GM13977 (cell line): ENCODE data around the gene ZP2.

Experiments used
- DNase-seq: peaks from one replicate; pipeline ENCODE4 v3.0.0; 2012; ENCODE audit warnings: low spot score
- in situ Hi-C: fragments of 300-500 bp; cut with MboI; formaldehyde crosslinking; loops from one replicate; pipeline ENCODE4 v1.12.0; 2022; ENCODE audit warnings: low sequenced_read_pairs, low pct_unique_long_range_greater_than_20kb, mixed read lengths, inconsistent platforms; ENCODE audit not compliant: unreplicated experiment
- TF ChIP-seq, protein P1 (sequence below): IDR thresholded peaks from 2 replicates; pipeline ENCODE4 v1.5.1; 2012; ENCODE audit warnings: mild to moderate bottlenecking, control low read depth; ENCODE audit not compliant: insufficient read depth; ENCODE audit errors: extremely low read depth, missing control alignments

Gene ZP2

DNA sequence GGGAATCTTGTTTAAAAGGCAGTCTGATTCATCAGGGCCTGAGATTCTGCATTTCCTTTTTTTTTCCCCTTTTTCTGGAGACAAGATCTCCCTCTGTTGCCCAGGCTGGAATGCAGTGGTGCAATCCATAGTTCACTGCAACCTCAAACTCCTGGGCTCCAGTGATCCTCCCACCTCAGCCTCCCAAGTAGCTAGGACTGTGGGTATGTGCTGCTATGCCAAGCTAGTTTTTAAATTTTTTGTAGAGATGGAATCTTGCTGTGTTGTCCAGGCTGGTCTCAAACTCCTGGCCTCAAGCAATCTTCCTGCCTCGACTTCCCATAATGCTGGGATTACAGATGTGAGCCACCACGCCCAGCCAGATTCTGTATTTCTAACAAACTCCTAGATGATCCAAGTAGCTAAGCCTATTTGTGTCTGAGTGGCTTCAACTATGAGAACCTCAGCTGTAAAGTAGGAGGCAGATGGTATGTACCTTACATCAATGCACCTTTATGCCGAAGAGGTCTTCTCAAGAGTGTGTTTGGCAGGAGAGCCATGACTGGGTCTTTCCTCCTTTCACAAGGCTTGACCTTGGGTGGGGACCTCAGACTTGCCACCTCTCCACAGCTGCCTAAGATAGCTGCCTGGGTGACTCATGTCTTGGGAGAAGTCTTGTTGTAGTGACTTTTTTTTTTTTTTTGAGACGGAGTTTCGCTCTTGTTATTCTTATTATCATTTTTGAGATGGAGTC is 42.0 kb downstream of the ZP2 start:
- in situ Hi-C loops = no loop called here
- no peak for DNase-seq

DNA sequence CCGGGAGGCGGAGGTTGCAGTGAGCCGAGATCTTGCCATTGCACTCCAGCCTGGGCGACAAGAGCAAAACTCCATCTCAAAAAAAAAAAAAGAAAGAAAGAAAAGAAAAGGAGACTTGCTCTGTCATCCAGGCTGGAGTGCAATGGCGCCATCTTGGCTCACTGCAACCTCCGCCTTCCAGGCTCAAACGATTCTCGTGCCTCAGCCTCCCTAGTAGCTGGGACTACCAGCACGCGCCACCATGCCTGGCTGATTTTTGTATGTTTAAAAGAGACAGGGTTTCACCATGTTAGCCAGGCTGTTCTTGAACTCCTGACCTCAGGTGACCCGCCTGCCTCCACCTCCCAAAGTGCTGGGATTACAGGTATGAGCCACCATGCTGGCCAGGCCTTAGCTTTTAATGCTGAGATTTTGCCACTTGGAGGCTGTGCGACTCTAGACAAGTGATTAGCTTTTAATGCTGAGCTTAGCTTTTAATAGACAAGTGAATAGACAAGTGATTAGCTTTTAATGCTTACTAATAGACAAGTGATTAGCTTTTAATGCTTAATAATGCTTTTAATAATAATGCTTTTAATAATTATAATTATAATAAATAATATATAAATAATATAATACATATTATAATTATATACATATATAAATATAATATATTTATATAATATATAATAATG is 43.3 kb downstream of the ZP2 start:
- TF ChIP-seq, protein P1, sequence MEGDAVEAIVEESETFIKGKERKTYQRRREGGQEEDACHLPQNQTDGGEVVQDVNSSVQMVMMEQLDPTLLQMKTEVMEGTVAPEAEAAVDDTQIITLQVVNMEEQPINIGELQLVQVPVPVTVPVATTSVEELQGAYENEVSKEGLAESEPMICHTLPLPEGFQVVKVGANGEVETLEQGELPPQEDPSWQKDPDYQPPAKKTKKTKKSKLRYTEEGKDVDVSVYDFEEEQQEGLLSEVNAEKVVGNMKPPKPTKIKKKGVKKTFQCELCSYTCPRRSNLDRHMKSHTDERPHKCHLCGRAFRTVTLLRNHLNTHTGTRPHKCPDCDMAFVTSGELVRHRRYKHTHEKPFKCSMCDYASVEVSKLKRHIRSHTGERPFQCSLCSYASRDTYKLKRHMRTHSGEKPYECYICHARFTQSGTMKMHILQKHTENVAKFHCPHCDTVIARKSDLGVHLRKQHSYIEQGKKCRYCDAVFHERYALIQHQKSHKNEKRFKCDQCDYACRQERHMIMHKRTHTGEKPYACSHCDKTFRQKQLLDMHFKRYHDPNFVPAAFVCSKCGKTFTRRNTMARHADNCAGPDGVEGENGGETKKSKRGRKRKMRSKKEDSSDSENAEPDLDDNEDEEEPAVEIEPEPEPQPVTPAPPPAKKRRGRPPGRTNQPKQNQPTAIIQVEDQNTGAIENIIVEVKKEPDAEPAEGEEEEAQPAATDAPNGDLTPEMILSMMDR = no peak
- DNase-seq = no peak
- in situ Hi-C loops = no loop called here

More for the DNA sequence above, 42.0 kb downstream of the ZP2 start:
- TF ChIP-seq, protein P1 = no peak

DNA sequence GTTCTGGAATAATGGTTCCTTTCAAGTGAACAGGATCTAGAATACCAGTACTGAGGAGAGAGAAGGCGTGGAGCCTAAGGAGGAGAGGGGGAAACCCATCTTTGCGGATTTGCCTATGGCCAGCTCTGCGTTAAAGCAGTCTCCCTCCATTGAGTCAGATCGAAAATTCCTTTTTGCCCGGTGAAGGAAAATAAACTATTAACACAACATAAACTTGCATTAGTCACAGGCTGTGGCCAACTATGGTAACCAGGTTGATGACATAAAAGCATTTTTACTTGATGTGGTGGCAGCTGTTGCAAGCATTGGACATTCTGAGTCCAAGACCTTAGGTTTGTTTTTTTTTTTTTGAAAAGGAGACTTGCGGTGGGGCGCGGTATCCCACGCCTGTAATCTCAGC is 44.0 kb downstream of the ZP2 start:
- in situ Hi-C loops = no loop called here
- no peak for DNase-seq
- TF ChIP-seq, protein P1 = no peak

DNA sequence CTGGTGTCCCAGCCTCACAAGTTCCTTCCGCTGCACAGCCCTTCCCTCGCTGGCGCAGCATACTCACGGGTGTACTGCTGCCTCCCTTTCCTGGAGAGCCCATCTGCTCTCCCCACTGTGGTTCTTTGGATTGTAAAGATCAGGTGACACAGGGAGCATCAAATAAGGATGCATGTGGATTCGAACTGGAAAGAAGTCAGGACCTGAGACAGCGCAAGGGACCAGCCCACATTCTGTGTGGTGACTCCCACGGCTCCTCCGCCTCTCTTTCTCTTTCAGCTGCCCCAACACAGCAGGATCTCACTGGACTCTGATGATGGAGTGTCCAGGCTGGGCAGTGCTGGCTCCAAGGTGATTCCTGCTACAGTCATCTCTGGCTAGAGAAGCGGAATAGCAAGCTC is 44.8 kb downstream of the ZP2 start:
- in situ Hi-C loops = no loop called here
- DNase-seq = no peak
- TF ChIP-seq, protein P1 = no peak

DNA sequence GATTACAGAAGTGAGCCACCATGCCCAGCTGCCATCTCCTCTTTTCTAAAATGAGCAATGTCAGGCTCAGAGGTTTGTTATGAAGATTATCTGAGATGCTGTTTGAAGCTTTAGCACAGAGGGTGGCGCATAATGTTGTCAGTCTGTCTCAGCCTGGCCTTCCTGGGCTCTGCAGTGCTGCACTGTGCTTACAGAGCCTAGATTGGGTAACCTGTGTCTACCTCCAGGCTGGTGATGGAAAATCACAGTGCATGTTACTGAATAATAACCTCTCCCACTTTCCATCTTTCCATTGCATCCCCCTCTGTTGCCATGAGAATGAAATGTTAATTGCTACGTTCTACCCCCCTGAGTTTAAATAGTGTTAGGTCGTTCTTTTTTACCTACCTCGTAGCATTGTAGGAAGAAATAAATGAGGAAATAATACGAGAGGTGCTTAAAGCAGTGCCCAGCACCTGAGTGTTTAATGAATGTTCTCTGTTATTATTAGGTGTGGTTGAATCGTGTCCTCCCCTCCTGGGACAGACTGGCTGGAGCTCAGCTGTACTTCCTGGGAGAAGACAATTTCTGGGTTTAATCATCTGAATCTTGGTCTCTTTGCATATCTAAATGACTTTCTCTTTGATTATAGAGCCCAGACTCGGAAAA is 46.7 kb downstream of the ZP2 start:
- no peak for DNase-seq
- TF ChIP-seq, protein P1 = no peak
- in situ Hi-C loops = no loop called here

DNA sequence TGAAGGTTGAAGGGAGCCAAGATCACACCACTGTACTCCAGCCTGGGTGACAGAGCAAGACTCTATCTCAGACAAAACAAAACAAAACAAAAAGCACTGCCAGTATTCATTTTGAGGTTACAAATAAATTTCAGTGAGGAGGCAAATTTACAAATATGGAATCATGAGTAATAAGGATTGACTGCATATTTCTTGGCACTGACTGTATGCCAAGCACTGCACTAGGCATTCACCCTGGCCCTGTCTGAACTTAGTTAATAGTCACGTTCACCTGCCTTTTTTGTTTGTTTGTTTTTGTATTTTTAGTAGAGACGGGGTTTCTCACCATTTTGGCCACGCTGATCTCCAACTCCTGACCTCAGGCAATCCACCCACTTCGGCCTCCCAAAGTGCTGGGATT is 47.8 kb downstream of the ZP2 start:
- in situ Hi-C loops = no loop called here
- TF ChIP-seq, protein P1 = no peak
- no peak for DNase-seq
